ENCODE data around the gene PIK3IP1. TPM values are rescaled to one million over a fixed set of nuclear protein-coding genes. Genes with fewer than 3 reads are reported as not detected.

The PIK3IP1 gene
- polyA plus RNA-seq: 100 to 1,000 TPM in 1 of 3 donors, 10 to 100 TPM in 2; 88.2 to 136 (median 98.1) TPM

- peak within 1 kb of the TSS; percentile 98 to 100 (median 99) for H3K27ac Mint-ChIP-seq
- H3K4me3 Mint-ChIP-seq: peak within 1 kb of the TSS; percentile 96 to 98 (median 98)
- H3K4me1 Mint-ChIP-seq: peaks cover 46 to 49% of the 10 kb centered on the region in 2 donors
- H3K9me3 Mint-ChIP-seq: no peaks in the 10 kb centered on the region
- H3K36me3 Mint-ChIP-seq: peaks cover 3 to 14% (median 11%) of the 10 kb centered on the region in 3 donors
- peaks cover 11 to 33% (median 19%) of the 10 kb centered on the region in 3 donors for H3K27me3 Mint-ChIP-seq (ENCODE audit: low read depth in 3 of 3)
- peak; percentile 72 to 73 (median 72) for DNase-seq
Measured at GRCh38 chr22:31292236-31292989, at the start of gene PIK3IP1. PIK3IP1 (minus strand) TSS chr22:31292488; CDS start chr22:31292344, 144 bp downstream.

GRCh38 chr22:31341386-31342088, 49.2 kb upstream of the PIK3IP1 start:
- H3K9me3 Mint-ChIP-seq: no peaks in the 10 kb centered on the region
- H3K27ac Mint-ChIP-seq: peak overlapping the region; percentile 31 to 85 (median 62)
- peaks cover 65 to 80% of the 10 kb centered on the region in 2 donors for H3K4me1 Mint-ChIP-seq
- H3K27me3 Mint-ChIP-seq (ENCODE audit: low read depth in 3 of 3): peaks cover 1 to 6% (median 5%) of the 10 kb centered on the region in 3 donors
- no peak for DNase-seq
- peaks cover 0 to 16% (median 3%) of the 10 kb centered on the region in 3 donors for H3K36me3 Mint-ChIP-seq
- peak overlapping the region in 2 of 5 donors; percentile 39 to 50 for H3K4me3 Mint-ChIP-seq

GRCh38 chr22:31340765-31341247, 48.5 kb upstream of the PIK3IP1 start:
- Mint-ChIP-seq H3K4me3 (no peak overlapping the region), H3K4me1 (peaks cover 65 to 85% of the 10 kb centered on the region in 2 donors), H3K36me3 (peaks cover 3 to 16% (median 3%) of the 10 kb centered on the region in 3 donors), H3K27ac (peak overlapping the region; percentile 18 to 80 (median 63)), H3K9me3 (no peaks in the 10 kb centered on the region), H3K27me3 (ENCODE audit: low read depth in 3 of 3) (peaks cover 1 to 6% (median 5%) of the 10 kb centered on the region in 3 donors)
- no peak for DNase-seq

- peaks cover 3 to 16% (median 4%) of the 10 kb centered on the region in 3 donors for H3K36me3 Mint-ChIP-seq
- no peak overlapping the region for H3K4me3 Mint-ChIP-seq
- H3K27ac Mint-ChIP-seq: peak overlapping the region in 5 of 6 donors; percentile 37 to 82 (median 70)
- H3K9me3 Mint-ChIP-seq: no peaks in the 10 kb centered on the region
- no peak for DNase-seq
- H3K27me3 Mint-ChIP-seq (ENCODE audit: low read depth in 3 of 3): peaks cover 1 to 6% (median 2%) of the 10 kb centered on the region in 3 donors
- peaks cover 62 to 88% of the 10 kb centered on the region in 2 donors for H3K4me1 Mint-ChIP-seq
Measured at GRCh38 chr22:31340360-31340759, 48.1 kb upstream of the PIK3IP1 start.

GRCh38 chr22:31339148-31339832, 47.0 kb upstream of the PIK3IP1 start:
- H3K36me3 Mint-ChIP-seq: peaks cover 3 to 26% (median 8%) of the 10 kb centered on the region in 3 donors
- H3K27ac Mint-ChIP-seq: peak overlapping the region in 4 of 6 donors; percentile 3 to 82 (median 58)
- H3K9me3 Mint-ChIP-seq: no peaks in the 10 kb centered on the region
- DNase-seq: no peak
- peaks cover 57 to 78% of the 10 kb centered on the region in 2 donors for H3K4me1 Mint-ChIP-seq
- H3K4me3 Mint-ChIP-seq: no peak overlapping the region
- H3K27me3 Mint-ChIP-seq (ENCODE audit: low read depth in 3 of 3): peaks cover 0 to 1% (median 0%) of the 10 kb centered on the region in 3 donors

- Mint-ChIP-seq H3K4me1 (peaks cover 42 to 72% of the 10 kb centered on the region in 2 donors), H3K27me3 (ENCODE audit: low read depth in 3 of 3) (peaks cover 0 to 1% (median 1%) of the 10 kb centered on the region in 3 donors), H3K4me3 (no peak overlapping the region), H3K27ac (peak overlapping the region in 4 of 6 donors; percentile 12 to 44 (median 30)), H3K9me3 (no peaks in the 10 kb centered on the region), H3K36me3 (peaks cover 10 to 41% (median 22%) of the 10 kb centered on the region in 3 donors)
- DNase-seq: no peak
Measured at GRCh38 chr22:31337178-31337577, 44.9 kb upstream of the PIK3IP1 start.

- no peak overlapping the region for H3K4me3 Mint-ChIP-seq
- H3K27ac Mint-ChIP-seq: peak overlapping the region in 1 of 6 donors; percentile 13
- peaks cover 0 to 3% (median 0%) of the 10 kb centered on the region in 3 donors for H3K27me3 Mint-ChIP-seq (ENCODE audit: low read depth in 3 of 3)
- H3K36me3 Mint-ChIP-seq: peaks cover 6 to 36% (median 29%) of the 10 kb centered on the region in 3 donors
- DNase-seq: no peak
- no peaks in the 10 kb centered on the region for H3K9me3 Mint-ChIP-seq
- H3K4me1 Mint-ChIP-seq: peaks cover 22 to 45% of the 10 kb centered on the region in 2 donors
Measured at GRCh38 chr22:31334329-31334728, 42.0 kb upstream of the PIK3IP1 start.

GRCh38 chr22:31333641-31334040, 41.4 kb upstream of the PIK3IP1 start:
- no peak overlapping the region for H3K4me3 Mint-ChIP-seq
- H3K27ac Mint-ChIP-seq: peak overlapping the region in 3 of 6 donors; percentile 43 to 60 (median 53)
- peaks cover 0 to 4% (median 0%) of the 10 kb centered on the region in 3 donors for H3K27me3 Mint-ChIP-seq (ENCODE audit: low read depth in 3 of 3)
- H3K9me3 Mint-ChIP-seq: no peaks in the 10 kb centered on the region
- no peak for DNase-seq
- peaks cover 6 to 36% (median 30%) of the 10 kb centered on the region in 3 donors for H3K36me3 Mint-ChIP-seq
- peaks cover 19 to 39% of the 10 kb centered on the region in 2 donors for H3K4me1 Mint-ChIP-seq

GRCh38 chr22:31332886-31333285, 40.6 kb upstream of the PIK3IP1 start:
- Mint-ChIP-seq H3K9me3 (no peaks in the 10 kb centered on the region), H3K27me3 (ENCODE audit: low read depth in 3 of 3) (peaks cover 0 to 7% (median 0%) of the 10 kb centered on the region in 3 donors), H3K36me3 (peaks cover 6 to 36% (median 30%) of the 10 kb centered on the region in 3 donors), H3K4me3 (no peak overlapping the region), H3K4me1 (peaks cover 13 to 32% of the 10 kb centered on the region in 2 donors), H3K27ac (peak overlapping the region in 2 of 6 donors; percentile 12 to 19)
- no peak for DNase-seq

- H3K9me3 Mint-ChIP-seq: no peaks in the 10 kb centered on the region
- no peak for DNase-seq
- no peak overlapping the region for H3K4me3 Mint-ChIP-seq
- no peak overlapping the region for H3K27ac Mint-ChIP-seq
- peaks cover 10 to 23% of the 10 kb centered on the region in 2 donors for H3K4me1 Mint-ChIP-seq
- peaks cover 0 to 7% (median 0%) of the 10 kb centered on the region in 3 donors for H3K27me3 Mint-ChIP-seq (ENCODE audit: low read depth in 3 of 3)
- peaks cover 6 to 35% (median 30%) of the 10 kb centered on the region in 3 donors for H3K36me3 Mint-ChIP-seq
Measured at GRCh38 chr22:31332010-31332409, 39.7 kb upstream of the PIK3IP1 start.

GRCh38 chr22:31329453-31330215, 37.3 kb upstream of the PIK3IP1 start:
- H3K36me3 Mint-ChIP-seq: peaks cover 17 to 37% (median 22%) of the 10 kb centered on the region in 3 donors
- H3K27me3 Mint-ChIP-seq (ENCODE audit: low read depth in 3 of 3): peaks cover 0 to 7% (median 0%) of the 10 kb centered on the region in 3 donors
- DNase-seq: no peak
- H3K4me3 Mint-ChIP-seq: no peak overlapping the region
- no peaks in the 10 kb centered on the region for H3K9me3 Mint-ChIP-seq
- H3K27ac Mint-ChIP-seq: no peak overlapping the region
- peaks cover 8 to 16% of the 10 kb centered on the region in 2 donors for H3K4me1 Mint-ChIP-seq

- Mint-ChIP-seq H3K4me3 (no peak overlapping the region), H3K27me3 (ENCODE audit: low read depth in 3 of 3) (peaks cover 0 to 7% (median 0%) of the 10 kb centered on the region in 3 donors), H3K4me1 (peaks cover 8 to 14% of the 10 kb centered on the region in 2 donors), H3K36me3 (peaks cover 17 to 32% (median 22%) of the 10 kb centered on the region in 3 donors), H3K9me3 (no peaks in the 10 kb centered on the region), H3K27ac (no peak overlapping the region)
- DNase-seq: no peak
Measured at GRCh38 chr22:31329029-31329428, 36.7 kb upstream of the PIK3IP1 start.

Measured in immature natural killer cell (primary cell).